NOMO-1 treated with DMSO at 0.1 percent for 48 hours (cell line): ENCODE measurements around the gene CCDC149.

ENCODE experiments used
- DNase-seq: peaks from one replicate; lab custom pipeline; 2025; ENCODE audit not compliant: unreplicated experiment; lab: John Stamatoyannopoulos, UW

The CCDC149 gene

GRCh38 chr4:24845132-24845531, 67.7 kb downstream of the CCDC149 start:
- no peak for DNase-seq

- DNase-seq = no peak
Measured at GRCh38 chr4:24843096-24843495, 69.7 kb downstream of the CCDC149 start.

GRCh38 chr4:24842356-24842755, 70.5 kb downstream of the CCDC149 start:
- no peak for DNase-seq

DNA sequence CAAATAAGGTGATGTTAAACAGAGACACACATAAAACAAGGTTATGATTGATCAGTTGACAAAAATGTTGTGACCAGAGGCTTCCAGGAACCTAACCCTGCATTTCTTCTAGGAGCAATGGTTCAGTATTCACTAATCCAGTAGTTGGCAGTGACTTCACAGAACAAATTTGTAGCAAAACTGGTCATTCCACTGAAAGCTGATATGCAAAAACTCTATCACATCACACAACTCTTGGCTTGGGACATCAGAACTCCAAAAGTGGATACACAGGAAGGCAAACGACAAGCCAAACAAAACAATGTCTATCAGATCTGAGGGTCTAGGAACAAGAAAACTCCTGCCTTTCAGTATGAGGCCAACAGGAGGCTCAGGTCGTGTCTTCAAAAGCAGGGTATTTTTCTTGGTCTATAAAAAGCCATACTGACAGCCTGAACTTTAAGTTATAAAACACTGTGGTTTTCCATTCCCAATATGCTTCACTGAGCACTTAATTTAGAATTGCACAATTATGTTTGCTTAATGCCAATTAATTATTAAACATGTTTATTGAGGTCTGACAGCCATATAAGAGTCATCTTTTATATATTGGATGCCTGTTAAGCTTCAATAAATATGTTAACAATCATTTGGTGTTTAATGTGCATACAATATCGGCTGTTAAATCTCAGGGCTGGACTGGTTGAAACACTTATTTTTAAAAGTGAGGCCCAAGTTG, 71.9 kb downstream of the CCDC149 start:
- DNase-seq = no peak

DNA sequence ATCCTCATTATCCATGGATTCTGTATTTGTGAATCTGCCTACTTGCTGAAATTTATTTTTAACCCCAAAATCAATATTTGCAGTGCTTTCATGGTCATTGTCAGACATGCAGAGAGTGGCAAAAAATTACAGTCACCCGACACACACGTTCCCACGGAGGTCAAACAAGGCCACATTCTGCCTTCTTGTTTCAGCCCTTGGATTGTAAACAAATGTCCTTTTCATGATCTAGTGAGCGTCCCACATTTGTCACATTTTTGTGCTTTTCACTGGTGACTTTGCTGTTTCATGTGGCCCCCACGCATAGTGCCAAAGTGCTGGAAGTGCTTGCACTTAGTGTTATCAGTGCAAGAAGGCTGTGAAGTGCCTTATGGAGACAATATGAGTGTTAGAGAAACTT, 72.5 kb downstream of the CCDC149 start:
- DNase-seq = no peak

- DNase-seq = no peak
Measured at GRCh38 chr4:24837781-24838180, 75.1 kb downstream of the CCDC149 start.

GRCh38 chr4:24837336-24837735, 75.5 kb downstream of the CCDC149 start:
- no peak for DNase-seq

- no peak for DNase-seq
Measured at GRCh38 chr4:24836661-24837242, 76.1 kb downstream of the CCDC149 start.

DNA sequence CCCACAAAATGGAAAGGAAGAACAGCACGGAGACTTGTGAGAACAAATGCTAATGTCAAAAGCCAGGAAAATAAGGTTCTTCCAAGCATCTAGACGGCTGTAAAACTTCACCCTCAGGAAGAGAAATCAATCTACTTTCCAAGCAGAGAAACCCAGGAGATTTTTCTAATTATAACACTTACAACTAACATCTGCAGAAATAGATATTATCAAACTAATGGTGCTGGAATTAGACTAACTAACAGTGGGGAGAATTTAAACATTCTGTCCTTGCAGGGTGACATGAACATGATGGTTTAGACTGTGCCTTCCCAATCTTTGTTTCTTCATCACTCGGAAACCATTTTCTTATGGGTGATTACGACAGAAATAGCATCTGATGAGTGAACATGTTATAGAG, 77.1 kb downstream of the CCDC149 start:
- no peak for DNase-seq

DNA sequence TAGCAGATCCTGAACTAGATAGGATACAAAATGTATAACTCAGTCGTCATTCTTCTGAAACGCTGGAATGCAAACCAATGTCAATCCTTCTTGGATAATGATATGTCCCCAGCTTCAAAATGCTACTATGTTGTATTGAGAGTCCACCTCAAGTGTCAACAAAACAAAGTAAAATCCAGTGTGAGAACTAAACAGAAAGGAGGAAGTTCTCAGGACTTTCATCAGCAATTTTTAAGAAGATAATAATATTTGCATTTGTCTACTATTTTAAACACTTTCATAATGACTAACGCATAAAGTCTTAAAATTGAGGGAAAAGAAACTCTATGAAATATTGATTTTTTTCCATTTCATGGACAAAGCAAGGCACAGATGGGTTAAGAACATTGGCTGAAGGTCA, 81.2 kb downstream of the CCDC149 start:
- no peak for DNase-seq

DNA sequence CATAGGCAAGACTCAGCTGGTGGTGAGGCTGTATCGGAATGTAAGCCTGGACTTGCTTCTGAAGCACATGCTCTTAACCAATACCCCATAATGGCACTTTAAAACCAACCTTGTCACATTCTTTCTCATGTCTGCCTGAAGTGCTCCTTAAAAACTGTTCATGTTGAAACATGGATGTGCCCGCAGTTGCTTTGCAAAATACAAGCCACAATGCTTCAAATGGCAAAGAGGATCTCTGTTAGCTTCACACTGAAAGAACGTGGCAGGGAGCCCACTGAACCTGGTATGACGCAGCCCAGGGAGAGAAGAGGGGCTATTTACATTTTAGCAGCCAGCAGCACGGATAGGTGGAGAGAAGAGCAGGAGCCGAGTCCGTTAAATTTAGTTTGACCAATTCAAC, 88.1 kb downstream of the CCDC149 start:
- no peak for DNase-seq

DNA sequence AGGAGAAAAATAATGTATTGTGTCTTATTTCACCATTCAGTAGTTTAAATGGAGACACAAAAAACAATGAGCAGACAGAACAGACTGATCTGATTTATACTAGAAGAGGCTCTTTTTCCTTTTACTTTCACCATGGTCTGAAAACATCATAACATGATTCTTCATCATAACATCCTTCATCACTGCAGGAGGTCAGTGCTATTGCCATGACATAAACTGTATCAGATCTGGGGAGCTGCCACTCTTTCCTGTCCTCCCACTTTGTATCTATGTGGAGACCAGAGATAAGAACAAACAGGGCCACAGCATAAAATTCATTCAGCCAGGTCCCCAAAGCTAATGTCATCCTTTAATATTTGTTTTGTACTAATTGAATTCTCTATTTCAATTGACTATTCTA, 92.3 kb downstream of the CCDC149 start:
- no peak for DNase-seq

- DNase-seq = no peak
Measured at GRCh38 chr4:24816797-24817196, 96.0 kb downstream of the CCDC149 start.

DNA sequence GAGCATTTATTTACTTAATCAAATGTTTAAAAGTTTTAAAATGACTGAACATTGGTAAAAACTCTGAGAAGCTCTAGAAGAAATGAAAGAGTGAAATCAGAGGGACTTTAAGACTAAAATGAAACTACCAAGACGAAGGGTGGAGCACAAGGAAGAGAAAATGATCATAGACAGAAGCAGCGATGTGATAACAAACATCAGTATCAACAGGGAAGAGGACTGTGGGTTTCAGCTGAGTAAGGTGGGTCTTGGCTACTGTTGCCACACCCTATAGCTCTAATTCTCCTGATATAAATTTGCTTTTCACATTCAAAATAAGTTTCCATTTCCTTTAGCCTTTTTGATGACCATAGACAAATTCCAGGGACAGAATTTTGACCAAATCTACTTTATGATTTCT, 99.1 kb downstream of the CCDC149 start:
- DNase-seq = no peak

GRCh38 chr4:24810871-24811631, 101.8 kb downstream of the CCDC149 start:
- DNase-seq = no peak

DNA sequence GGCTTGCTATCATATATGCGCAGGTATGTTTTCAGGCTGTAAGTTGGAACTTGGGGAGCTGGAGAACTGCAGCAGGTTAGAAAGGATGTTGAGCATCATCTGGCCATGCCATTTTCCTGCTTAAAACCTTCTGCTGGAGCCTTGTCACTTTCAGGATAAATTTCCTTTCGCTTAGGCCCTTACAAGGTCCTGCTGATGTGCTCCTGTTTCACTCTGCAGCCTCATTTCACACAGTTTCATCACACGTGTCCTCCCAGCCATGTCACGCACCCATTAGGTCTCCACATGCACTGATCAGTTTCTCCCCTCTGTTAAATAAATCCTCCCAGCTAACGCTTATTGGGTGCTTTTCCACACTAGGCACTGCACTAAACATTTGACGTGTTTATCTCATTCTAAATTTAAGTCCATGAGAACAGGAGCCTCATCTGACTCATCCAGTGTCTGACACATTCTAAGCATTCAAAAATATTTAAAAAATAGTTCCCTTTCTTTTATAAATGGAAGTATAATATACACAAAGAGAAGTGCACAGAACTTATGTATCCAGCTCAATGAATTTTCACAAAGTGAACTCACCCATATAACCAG, 102.9 kb downstream of the CCDC149 start:
- no peak for DNase-seq

- no peak for DNase-seq
Measured at GRCh38 chr4:24809376-24809775, 103.5 kb downstream of the CCDC149 start.

DNA sequence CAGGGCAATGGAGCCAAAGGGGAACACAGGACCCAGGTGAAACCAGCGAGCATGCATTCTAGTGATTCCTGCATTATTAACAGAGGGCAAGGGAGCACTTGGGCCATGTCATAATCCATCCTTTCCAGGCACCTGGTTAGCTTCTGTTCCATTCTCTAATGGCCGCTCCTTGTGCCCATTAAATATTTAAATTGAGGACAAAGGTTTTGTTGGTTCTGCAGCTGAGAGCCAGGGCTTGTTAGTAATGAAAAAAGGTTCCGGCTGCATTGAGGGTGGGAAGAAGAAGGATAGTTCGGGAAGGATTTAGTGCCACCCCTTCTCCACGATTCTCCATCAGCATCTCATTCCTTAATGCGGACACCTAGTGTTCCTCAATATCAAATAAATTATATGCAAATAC, 103.9 kb downstream of the CCDC149 start:
- no peak for DNase-seq

- DNase-seq = no peak
Measured at GRCh38 chr4:24808261-24808660, 104.6 kb downstream of the CCDC149 start.

DNA sequence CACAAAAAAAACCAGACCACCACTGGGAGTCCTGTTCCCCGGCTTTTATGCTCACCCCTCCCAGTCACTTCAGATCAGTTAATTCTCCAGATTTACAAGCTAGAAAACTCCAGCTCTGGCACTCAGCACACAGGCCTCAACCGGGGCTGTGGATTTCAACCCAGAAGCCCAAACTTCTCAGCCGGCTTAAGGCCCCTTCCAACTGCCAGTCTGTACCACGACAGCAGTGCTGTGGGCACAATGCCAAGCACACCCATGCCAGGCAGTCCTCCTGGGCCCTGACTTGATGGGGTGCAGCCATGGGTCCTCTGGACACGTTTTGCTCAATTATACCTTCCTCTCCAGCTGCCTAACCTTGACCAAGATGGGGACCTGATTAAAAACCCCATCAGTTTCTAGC, 105.2 kb downstream of the CCDC149 start:
- no peak for DNase-seq

DNA sequence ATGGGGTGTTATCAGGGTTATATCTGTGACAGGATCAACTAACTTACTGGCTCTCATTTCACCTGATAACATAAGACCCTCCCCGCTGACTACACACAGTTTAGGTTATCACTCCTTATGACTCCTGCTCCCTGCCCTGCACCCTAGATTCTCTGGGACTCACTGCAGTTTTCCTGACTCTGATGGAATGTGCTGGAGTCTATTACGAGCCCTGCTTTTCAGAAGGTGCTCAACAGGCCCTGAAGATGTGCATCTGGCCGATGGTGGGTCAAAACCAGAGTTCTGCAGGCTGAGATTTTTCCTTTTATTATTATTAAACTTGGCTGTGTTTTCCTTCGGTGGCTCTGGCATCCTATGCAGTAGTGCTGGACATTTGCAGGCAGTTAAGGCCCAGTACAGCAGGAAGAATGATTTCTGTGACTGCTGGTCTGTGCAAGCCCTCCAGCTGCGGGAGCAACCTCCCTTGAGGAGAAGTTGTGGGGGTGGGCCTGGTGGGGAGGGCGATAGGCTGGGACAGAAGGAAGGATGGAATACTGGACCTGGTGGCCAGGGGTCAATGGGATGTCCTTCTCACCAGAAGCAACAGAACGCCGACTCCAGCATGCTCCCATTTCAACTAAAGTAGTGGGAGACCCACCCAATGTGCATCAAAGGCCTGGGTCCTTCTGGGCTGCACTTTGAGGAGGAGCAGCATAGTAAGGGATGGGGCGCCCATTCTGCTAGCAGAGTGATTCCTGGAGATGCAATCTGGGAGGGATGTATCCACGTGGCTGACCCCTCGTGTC, 106.4 kb downstream of the CCDC149 start:
- no peak for DNase-seq
